SIG-M5 treated with dmso at 0.1 percent for 504 hours (cell line): ENCODE results near the gene LBX1.

ENCODE experiments used
- DNase-seq: peaks from one replicate; lab custom pipeline; 2025; ENCODE audit not compliant: unreplicated experiment; lab: John Stamatoyannopoulos, UW

Gene LBX1

GRCh38 chr10:101244321-101245050, 15.2 kb upstream of the LBX1 start:
- DNase-seq: no peak

GRCh38 chr10:101241840-101242707, 12.8 kb upstream of the LBX1 start:
- DNase-seq: no peak

GRCh38 chr10:101238732-101239105, 9.5 kb upstream of the LBX1 start:
- DNase-seq: no peak

- DNase-seq: no peak
Measured at GRCh38 chr10:101237982-101238731, 8.9 kb upstream of the LBX1 start.

- DNase-seq: no peak
Measured at GRCh38 chr10:101237081-101237981, 8.1 kb upstream of the LBX1 start.

- no peak for DNase-seq
Measured at GRCh38 chr10:101236376-101237080, 7.3 kb upstream of the LBX1 start.

GRCh38 chr10:101235766-101236165, 6.5 kb upstream of the LBX1 start:
- no peak for DNase-seq

GRCh38 chr10:101234333-101234732, 5.1 kb upstream of the LBX1 start:
- DNase-seq: no peak

- no peak for DNase-seq
Measured at GRCh38 chr10:101233863-101234262, 4.6 kb upstream of the LBX1 start.

GRCh38 chr10:101233443-101233842, 4.2 kb upstream of the LBX1 start:
- no peak for DNase-seq

GRCh38 chr10:101231912-101232689, 2.8 kb upstream of the LBX1 start:
- no peak for DNase-seq

GRCh38 chr10:101231092-101231491, 1.8 kb upstream of the LBX1 start:
- DNase-seq: no peak

- no peak for DNase-seq
Measured at GRCh38 chr10:101230183-101230917, 1.1 kb upstream of the LBX1 start.

- DNase-seq: no peak
Measured at GRCh38 chr10:101228966-101229265, 347 bp downstream of the LBX1 start.

- no peak for DNase-seq
Measured at GRCh38 chr10:101228153-101228965, 904 bp downstream of the LBX1 start.

- no peak for DNase-seq
Measured at GRCh38 chr10:101227429-101228152, 1.7 kb downstream of the LBX1 start.
